WERI-Rb-1 (cell line): ENCODE measurements around the gene CAVIN2.
A peak's percentile ranks its signal among the peaks of the same experiment; 100 is the strongest.

Experiments
- DNase-seq: peaks from one replicate; pipeline ENCODE4 v3.0.0-alpha.2; 2020
- H3K27ac ChIP-seq: fragments of 250-450 bp; sonication (Bioruptor Pico); 2 replicates; pipeline ENCODE4 v1.5.1; 2020; ENCODE audit warnings: mild to moderate bottlenecking, moderate library complexity
- H3K27me3 ChIP-seq: fragments of 250-450 bp; sonication (Bioruptor Pico); 2 replicates; pipeline ENCODE4 v1.5.1; 2021; ENCODE audit warnings: mild to moderate bottlenecking, low read depth, moderate library complexity; ENCODE audit not compliant: insufficient read depth, severe bottlenecking
- H3K36me3 ChIP-seq: fragments of 250-450 bp; sonication (Bioruptor Pico); 2 replicates; pipeline ENCODE4 v1.5.1; 2020; ENCODE audit warnings: mild to moderate bottlenecking, moderate library complexity
- H3K4me3 ChIP-seq: 2 replicates; pipeline ENCODE4 v1.5.1; 2011; ENCODE audit warnings: low read depth, mild to moderate bottlenecking, control low read depth, low read length
- H3K9me3 ChIP-seq: fragments of 250-450 bp; sonication (Bioruptor Pico); 2 replicates; pipeline ENCODE4 v1.5.1; 2021; ENCODE audit warnings: mild to moderate bottlenecking, moderate library complexity; ENCODE audit not compliant: severe bottlenecking
- CTCF ChIP-seq: IDR thresholded peaks from 2 replicates; pipeline ENCODE4 v1.5.1; 2011; ENCODE audit warnings: low read depth, mild to moderate bottlenecking, control low read depth, inconsistent platforms, low read length

CAVIN2 gene

GRCh38 chr2:191846515-191847476, at the start of gene CAVIN2:
TSS of gene CAVIN2 (minus strand) at chr2:191847088. CDS start at chr2:191846925, 163 bp downstream.
- TF ChIP-seq CTCF, result no peak
- Histone ChIP-seq H3K4me3 (no peak within 1 kb of the TSS), H3K36me3 (no peaks in the 10 kb centered on the region), H3K27me3 (no peaks in the 10 kb centered on the region), H3K27ac (peak within 1 kb of the TSS; percentile 80), H3K9me3 (no peaks in the 10 kb centered on the region)
- no peak for DNase-seq

DNA sequence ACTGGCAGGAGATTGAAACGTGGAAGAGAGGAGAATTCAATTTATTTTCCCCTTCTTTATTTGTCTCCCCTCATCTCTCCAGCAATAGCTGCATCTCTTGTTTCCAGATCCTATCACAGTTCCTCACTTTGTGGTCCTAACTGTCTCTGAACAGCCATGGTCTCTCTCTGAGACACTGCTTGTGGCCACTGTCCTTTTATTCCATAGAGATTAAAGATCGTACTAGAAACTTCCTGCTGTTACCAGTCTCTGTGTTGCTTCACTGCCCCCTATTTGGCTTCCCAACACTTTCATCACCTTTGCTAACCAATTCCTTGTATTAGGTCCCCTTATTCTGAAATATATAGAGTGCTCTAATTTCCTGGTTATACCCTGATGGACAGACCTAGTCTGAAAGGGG, 48.9 kb upstream of the CAVIN2 start:
- H3K9me3 ChIP-seq, result peaks cover under 1% of the 10 kb centered on the region
- H3K27ac ChIP-seq, result no peak overlapping the region
- DNase-seq, result no peak
- no peak overlapping the region for H3K4me3 ChIP-seq
- H3K36me3 ChIP-seq, result no peaks in the 10 kb centered on the region
- no peaks in the 10 kb centered on the region for H3K27me3 ChIP-seq
- no peak for TF ChIP-seq CTCF

GRCh38 chr2:191895195-191895594, 48.3 kb upstream of the CAVIN2 start:
- Histone ChIP-seq H3K27me3 (no peaks in the 10 kb centered on the region), H3K27ac (no peak overlapping the region), H3K4me3 (no peak overlapping the region), H3K9me3 (no peaks in the 10 kb centered on the region), H3K36me3 (no peaks in the 10 kb centered on the region)
- TF ChIP-seq CTCF, result no peak
- no peak for DNase-seq

GRCh38 chr2:191894681-191895147, 47.8 kb upstream of the CAVIN2 start:
- Histone ChIP-seq H3K36me3 (no peaks in the 10 kb centered on the region), H3K4me3 (no peak overlapping the region), H3K27ac (no peak overlapping the region), H3K27me3 (no peaks in the 10 kb centered on the region), H3K9me3 (no peaks in the 10 kb centered on the region)
- no peak for TF ChIP-seq CTCF
- no peak for DNase-seq

GRCh38 chr2:191892391-191892790, 45.5 kb upstream of the CAVIN2 start:
- no peaks in the 10 kb centered on the region for H3K36me3 ChIP-seq
- no peaks in the 10 kb centered on the region for H3K27me3 ChIP-seq
- H3K4me3 ChIP-seq, result no peak overlapping the region
- DNase-seq, result no peak
- H3K27ac ChIP-seq, result no peak overlapping the region
- no peak for TF ChIP-seq CTCF
- H3K9me3 ChIP-seq, result no peaks in the 10 kb centered on the region
